ENCODE data around the gene FRAS1.

Gene FRAS1

GRCh38 chr4:78331186-78331585 is 274.1 kb downstream of the FRAS1 start:
- no peak for DNase-seq (ENCODE audit: low read depth)
- TF ChIP-seq CTCF (conservative IDR thresholded peaks at IDR 0.05; ENCODE audit: low read depth, low read length), result no peak
- no peak overlapping the region for H3K4me3 ChIP-seq (ENCODE audit: low read depth, low read length)

GRCh38 chr4:78331965-78332364 is 274.8 kb downstream of the FRAS1 start:
- TF ChIP-seq CTCF (conservative IDR thresholded peaks at IDR 0.05; ENCODE audit: low read depth, low read length), result no peak

GRCh38 chr4:78332976-78333375 is 275.9 kb downstream of the FRAS1 start:
- no peak overlapping the region for H3K4me3 ChIP-seq (ENCODE audit: low read depth, low read length)
- no peak for DNase-seq (ENCODE audit: low read depth)
- TF ChIP-seq CTCF (conservative IDR thresholded peaks at IDR 0.05; ENCODE audit: low read depth, low read length), result no peak

More at GRCh38 chr4:78331965-78332364, 274.8 kb downstream of the FRAS1 start:
- H3K4me3 ChIP-seq (ENCODE audit: low read depth, low read length), result no peak overlapping the region
- no peak for DNase-seq (ENCODE audit: low read depth)

GRCh38 chr4:78336093-78336943 is 279.2 kb downstream of the FRAS1 start:
- no peak for TF ChIP-seq CTCF (conservative IDR thresholded peaks at IDR 0.05; ENCODE audit: low read depth, low read length)
- H3K4me3 ChIP-seq (ENCODE audit: low read depth, low read length), result no peak overlapping the region
- DNase-seq (ENCODE audit: low read depth), result peak; percentile 61

GRCh38 chr4:78337244-78338020 is 280.3 kb downstream of the FRAS1 start:
- peak; percentile 23 for DNase-seq (ENCODE audit: low read depth)
- no peak overlapping the region for H3K4me3 ChIP-seq (ENCODE audit: low read depth, low read length)
- TF ChIP-seq CTCF (conservative IDR thresholded peaks at IDR 0.05; ENCODE audit: low read depth, low read length), result no peak

- no peak for DNase-seq (ENCODE audit: low read depth)
- H3K4me3 ChIP-seq (ENCODE audit: low read depth, low read length), result no peak overlapping the region
- no peak for TF ChIP-seq CTCF (conservative IDR thresholded peaks at IDR 0.05; ENCODE audit: low read depth, low read length)
These were observed 285.0 kb downstream of the FRAS1 start for GRCh38 chr4:78342125-78342524.

Data from choroid plexus epithelial cell (primary cell).